ENCODE results near the gene PVALB.

GRCh38 chr22:36763576-36763975 is 53.3 kb downstream of the PVALB start:
- TF ChIP-seq CTCF (IDR thresholded peaks at IDR 0.05; ENCODE audit: low read depth, low read length, missing input control) (no peak), MAX (IDR thresholded peaks at IDR 0.05) (no peak), RAD21 (IDR thresholded peaks at IDR 0.05) (no peak), RXRA (IDR thresholded peaks at IDR 0.05) (no peak), YY1 (IDR thresholded peaks at IDR 0.05) (no peak), TAF1 (conservative IDR thresholded peaks at IDR 0.05) (no peak), SP1 (IDR thresholded peaks at IDR 0.05) (no peak), FOXA1 (IDR thresholded peaks at IDR 0.05) (no peak)

Data from liver (tissue), 3 donors.